Stomach smooth muscle (tissue), 2 donors: ENCODE data around the gene RFLNA.
"Not testable (repeated sequence)": the region's sequence is repeated elsewhere in the genome, so short reads cannot be mapped to it uniquely, and the experiment has no call there.

Experiments used
- H3K27ac ChIP-seq: one replicate; pipeline ENCODE4 v1.7.0; 2013; ENCODE audit warnings: mild to moderate bottlenecking, low read length, inconsistent platforms
- H3K27me3 ChIP-seq, 2 donors: one replicate each; pipeline ENCODE4 v1.7.0; 2013; ENCODE audit warnings: low read length in 2 of 2; ENCODE audit not compliant: insufficient read depth in 2 of 2, control insufficient read depth in 1 of 2
- H3K36me3 ChIP-seq, 2 donors: one replicate each; pipeline ENCODE4 v1.7.0; 2013; ENCODE audit warnings: low read length in 2 of 2; ENCODE audit not compliant: control insufficient read depth in 2 of 2, insufficient read depth in 2 of 2
- H3K4me1 ChIP-seq: one replicate; pipeline ENCODE4 v1.7.0; 2013; ENCODE audit warnings: low read length; ENCODE audit not compliant: control insufficient read depth, insufficient read depth
- H3K4me3 ChIP-seq, 2 donors: one replicate each; pipeline ENCODE4 v1.7.0; 2013; ENCODE audit warnings: low read length in 2 of 2
- H3K9ac ChIP-seq, 2 donors: one replicate each; pipeline ENCODE4 v1.7.0; 2013; ENCODE audit warnings: low read length in 2 of 2, mild to moderate bottlenecking in 1 of 2
- H3K9me3 ChIP-seq, 2 donors: one replicate each; pipeline ENCODE4 v1.7.0; 2013; ENCODE audit warnings: low read length in 2 of 2; ENCODE audit not compliant: control insufficient read depth in 2 of 2
- donor health status: healthy.
- donor health status: Pancreatic carcinoma.

The RFLNA gene

DNA sequence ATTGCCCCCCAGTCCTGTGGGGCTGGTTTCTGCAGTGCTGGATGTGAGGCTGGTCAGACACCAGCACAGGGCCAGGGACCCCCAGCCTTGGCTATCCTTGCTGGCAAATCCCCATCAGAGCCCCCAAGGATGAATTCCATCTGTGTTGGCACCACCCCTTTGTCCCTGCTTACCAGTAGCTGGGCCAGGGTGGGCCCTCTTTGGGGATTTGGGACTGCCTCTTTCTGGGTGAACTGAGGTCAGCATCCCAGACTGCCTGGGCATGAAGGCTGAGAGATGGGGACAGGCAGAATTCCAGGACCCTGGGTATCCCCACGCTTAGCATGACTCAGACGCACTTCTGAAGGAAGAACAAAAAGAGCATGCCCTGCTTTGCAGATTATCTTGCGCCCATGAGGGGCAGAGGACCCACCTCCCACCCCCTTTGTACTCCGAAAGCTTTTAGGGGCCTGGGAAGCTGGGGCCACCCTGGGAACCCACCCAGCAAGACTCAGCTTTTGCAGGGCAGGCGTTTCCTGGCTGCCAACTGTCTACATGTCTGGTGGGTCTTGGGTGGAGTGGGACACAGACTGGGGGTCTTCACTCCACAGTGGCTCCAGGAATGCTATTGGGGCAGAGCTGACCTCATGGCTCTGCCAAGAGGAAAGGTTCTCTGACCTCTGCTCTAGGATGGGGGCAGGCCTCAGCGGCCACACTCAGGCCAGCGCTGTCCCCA is 26.8 kb downstream of the RFLNA start:
- Histone ChIP-seq H3K36me3 (peaks cover 20 to 30% of the 10 kb centered on the region in 2 donors), H3K9me3 (peaks cover 10 to 12% of the 10 kb centered on the region in 2 donors), H3K9ac (no peak overlapping the region), H3K27ac (no peak overlapping the region), H3K27me3 (no peaks in the 10 kb centered on the region), H3K4me3 (no peak overlapping the region), H3K4me1 (peaks cover 2% of the 10 kb centered on the region)

DNA sequence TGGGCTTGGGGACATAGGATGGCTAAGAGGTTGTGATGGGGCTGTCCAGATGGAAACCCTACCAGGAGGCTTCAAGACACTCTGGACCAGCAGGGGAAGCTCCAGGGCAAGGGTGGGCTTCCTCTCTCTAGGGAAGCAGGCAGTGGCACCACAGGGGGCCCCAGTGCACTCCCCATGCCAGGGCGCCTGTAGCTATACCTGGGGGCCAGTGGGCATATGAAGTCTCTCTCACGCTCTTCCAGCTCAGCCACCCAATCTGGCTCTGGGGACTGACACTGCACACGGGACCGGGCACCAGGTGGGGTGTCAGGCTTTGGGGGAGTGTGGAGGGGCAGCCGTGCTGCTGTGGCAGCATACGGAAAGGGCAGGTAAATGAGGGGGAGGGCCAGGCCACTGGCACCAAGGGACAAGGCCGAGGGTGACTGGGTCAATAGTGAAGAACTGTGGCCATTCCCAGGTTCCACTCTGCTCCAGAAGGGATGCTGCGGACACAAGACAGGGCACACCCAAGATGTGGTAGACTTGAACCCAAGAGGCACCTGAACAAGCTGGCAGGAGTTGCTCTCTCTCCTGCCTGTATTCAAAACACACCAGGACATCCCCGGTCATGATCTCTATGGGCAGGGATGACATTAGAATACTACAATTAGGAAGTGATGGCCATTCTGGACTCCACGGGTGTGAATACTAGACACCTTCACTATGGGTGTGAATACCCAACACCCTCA is 27.5 kb downstream of the RFLNA start:
- Histone ChIP-seq H3K9me3 (peaks cover 10 to 12% of the 10 kb centered on the region in 2 donors), H3K27ac (no peak overlapping the region), H3K4me1 (peaks cover 8% of the 10 kb centered on the region), H3K9ac (no peak overlapping the region), H3K27me3 (no peaks in the 10 kb centered on the region), H3K36me3 (peaks cover 20 to 30% of the 10 kb centered on the region in 2 donors), H3K4me3 (no peak overlapping the region)

DNA sequence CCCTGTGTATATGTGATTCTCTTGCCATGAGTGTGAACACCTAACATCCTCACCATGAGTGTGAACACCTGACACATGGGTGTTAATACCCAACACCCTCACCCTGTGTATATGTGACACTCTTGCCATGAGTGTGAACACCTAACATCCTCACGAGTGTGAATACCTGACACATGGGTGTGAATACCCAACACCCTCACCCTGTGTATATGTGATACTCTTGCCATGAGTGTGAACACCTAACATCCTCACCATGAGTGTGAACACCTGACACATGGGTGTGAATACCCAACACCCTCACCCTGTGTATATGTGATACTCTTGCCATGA is 28.1 kb downstream of the RFLNA start:
- H3K9me3 ChIP-seq: peaks cover 10 to 12% of the 10 kb centered on the region in 2 donors
- H3K27ac ChIP-seq, H3K4me3 ChIP-seq, H3K27me3 ChIP-seq, H3K9ac ChIP-seq: not testable (repeated sequence)
- peaks cover 13% of the 10 kb centered on the region for H3K4me1 ChIP-seq
- peaks cover 20 to 30% of the 10 kb centered on the region in 2 donors for H3K36me3 ChIP-seq

DNA sequence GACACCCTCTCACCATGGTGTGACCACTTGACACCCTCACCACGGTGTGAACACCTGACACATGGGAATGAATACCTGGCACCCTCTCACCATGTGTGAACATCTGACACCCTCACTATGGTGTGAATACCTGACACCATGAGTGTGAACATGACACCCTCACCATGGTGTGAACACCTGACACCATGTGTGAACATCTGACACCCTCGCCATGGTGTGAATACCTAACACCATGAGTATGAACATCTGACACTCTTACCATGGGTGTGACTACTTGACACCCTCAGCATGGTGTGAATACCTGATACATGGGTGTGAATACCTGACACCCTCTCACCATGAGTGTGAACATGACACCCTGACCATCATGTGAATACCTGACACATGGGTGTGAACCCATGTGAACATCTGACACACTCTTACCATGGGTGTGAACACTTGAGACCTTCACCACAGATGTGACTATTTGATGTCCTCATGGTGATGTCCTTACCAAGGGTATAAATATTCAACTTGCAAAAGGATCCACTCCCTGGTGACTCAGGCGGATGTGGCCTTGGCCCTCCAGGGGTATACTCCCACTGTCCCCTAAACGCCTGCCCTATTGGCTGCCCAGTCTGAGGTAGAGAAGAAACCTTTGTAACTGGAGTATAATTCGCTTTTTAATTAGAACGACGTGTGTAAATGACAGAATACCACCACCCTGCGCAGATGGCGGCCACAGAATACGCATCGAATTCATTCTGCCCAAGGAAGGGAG is 29.1 kb downstream of the RFLNA start:
- peaks cover 10 to 12% of the 10 kb centered on the region in 2 donors for H3K9me3 ChIP-seq
- H3K4me1 ChIP-seq: peaks cover 21% of the 10 kb centered on the region
- H3K27me3 ChIP-seq: no peaks in the 10 kb centered on the region
- H3K36me3 ChIP-seq: peaks cover 26 to 35% of the 10 kb centered on the region in 2 donors
- H3K9ac ChIP-seq: no peak overlapping the region
- H3K4me3 ChIP-seq: no peak overlapping the region
- H3K27ac ChIP-seq: no peak overlapping the region

DNA sequence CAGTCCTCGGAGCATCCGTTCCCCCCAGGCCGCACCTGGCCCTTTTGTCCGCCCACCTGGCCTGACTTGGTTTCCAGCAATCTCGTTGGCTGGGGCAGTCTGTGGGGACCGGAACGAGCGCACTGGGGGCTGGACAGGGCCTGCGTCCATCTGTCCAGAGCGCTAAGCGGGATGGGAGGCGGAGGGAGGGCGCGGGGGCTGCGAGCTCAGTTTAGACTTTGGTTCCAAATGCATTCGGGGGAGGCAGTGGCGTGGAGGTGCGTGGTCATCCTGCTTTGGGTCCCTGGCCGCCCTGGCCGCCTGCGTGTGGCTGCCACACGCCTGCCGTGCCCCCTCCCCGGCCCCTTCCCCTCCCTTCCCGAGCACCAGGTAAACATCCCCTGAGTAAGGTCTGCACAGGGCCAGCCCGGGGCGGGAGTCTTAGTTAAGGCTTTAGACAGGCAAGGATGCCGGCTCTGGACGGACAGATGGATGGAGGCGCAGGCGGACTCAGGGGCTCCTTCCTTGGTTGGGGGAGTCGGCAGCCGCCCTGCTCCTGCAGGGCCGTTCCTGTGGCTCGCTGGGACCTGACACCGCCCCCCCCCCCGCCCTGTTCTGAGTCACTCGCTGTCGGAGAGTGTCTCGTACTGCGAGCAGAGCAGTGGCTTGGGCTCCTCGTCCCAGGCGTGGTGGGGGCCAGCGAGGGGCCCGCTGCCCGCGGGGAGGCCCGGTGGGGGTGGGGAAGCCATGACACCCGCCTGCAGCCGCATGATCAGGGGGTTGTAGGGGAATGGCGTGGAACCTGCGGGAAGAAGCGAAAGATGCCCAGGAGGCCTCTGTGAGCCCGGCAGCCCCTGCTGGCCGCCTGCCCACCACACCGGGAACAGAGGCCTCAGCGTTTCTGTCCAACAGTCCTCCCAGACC is 30.2 kb downstream of the RFLNA start:
- Histone ChIP-seq H3K9me3 (peaks cover 10 to 12% of the 10 kb centered on the region in 2 donors), H3K27me3 (no peaks in the 10 kb centered on the region), H3K27ac (no peak overlapping the region), H3K9ac (no peak overlapping the region), H3K4me3 (no peak overlapping the region), H3K4me1 (peaks cover 21% of the 10 kb centered on the region), H3K36me3 (peaks cover 30 to 37% of the 10 kb centered on the region in 2 donors)

DNA sequence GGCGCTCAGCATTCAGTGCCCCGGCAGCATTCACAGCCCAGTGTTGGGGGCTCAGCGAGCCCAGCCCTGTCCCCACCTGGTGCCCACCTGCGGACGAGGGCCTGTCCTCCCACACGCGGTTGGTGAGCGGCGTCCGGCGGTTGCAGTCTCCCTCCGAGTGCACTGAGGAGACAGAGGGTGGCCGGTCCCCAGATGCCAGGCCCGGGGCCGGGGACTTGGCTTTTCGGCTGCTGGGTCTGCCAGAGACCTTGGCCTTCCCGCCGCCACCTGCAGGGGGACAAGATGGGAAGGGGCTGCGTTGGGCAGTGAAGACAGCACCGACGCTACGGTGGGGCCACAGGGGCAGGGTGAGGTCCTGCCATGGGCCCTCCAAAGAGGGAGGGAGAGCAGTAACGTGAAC is 31.2 kb downstream of the RFLNA start:
- no peaks in the 10 kb centered on the region for H3K27me3 ChIP-seq
- H3K9me3 ChIP-seq: peaks cover 10 to 12% of the 10 kb centered on the region in 2 donors
- peaks cover 21% of the 10 kb centered on the region for H3K4me1 ChIP-seq
- no peak overlapping the region for H3K4me3 ChIP-seq
- no peak overlapping the region for H3K27ac ChIP-seq
- no peak overlapping the region for H3K9ac ChIP-seq
- H3K36me3 ChIP-seq: peaks cover 38 to 44% of the 10 kb centered on the region in 2 donors

DNA sequence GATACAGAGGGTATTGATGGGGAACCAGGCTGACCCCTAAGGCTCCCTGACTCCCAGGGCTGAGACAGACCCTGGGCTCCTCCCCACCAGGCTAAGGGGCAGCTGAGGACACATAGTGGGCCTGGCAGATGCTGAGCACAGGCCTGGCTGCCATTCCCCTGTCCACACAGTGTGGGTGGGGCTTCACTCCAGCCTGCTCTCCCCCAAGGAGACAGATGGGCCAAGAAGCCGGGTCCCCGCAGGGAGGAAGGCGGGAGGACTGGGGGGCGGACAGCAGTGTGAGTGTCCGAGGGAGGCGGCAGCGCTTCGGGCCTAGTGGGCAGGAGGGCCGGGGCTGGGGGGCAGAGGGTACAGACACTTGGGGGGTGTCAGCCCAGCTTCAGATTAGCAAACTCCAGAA is 32.0 kb downstream of the RFLNA start:
- peaks cover 21% of the 10 kb centered on the region for H3K4me1 ChIP-seq
- H3K9ac ChIP-seq: no peak overlapping the region
- H3K4me3 ChIP-seq: no peak overlapping the region
- peaks cover 45 to 48% of the 10 kb centered on the region in 2 donors for H3K36me3 ChIP-seq
- peaks cover 10 to 12% of the 10 kb centered on the region in 2 donors for H3K9me3 ChIP-seq
- H3K27ac ChIP-seq: peak overlapping the region; percentile 46
- no peaks in the 10 kb centered on the region for H3K27me3 ChIP-seq

DNA sequence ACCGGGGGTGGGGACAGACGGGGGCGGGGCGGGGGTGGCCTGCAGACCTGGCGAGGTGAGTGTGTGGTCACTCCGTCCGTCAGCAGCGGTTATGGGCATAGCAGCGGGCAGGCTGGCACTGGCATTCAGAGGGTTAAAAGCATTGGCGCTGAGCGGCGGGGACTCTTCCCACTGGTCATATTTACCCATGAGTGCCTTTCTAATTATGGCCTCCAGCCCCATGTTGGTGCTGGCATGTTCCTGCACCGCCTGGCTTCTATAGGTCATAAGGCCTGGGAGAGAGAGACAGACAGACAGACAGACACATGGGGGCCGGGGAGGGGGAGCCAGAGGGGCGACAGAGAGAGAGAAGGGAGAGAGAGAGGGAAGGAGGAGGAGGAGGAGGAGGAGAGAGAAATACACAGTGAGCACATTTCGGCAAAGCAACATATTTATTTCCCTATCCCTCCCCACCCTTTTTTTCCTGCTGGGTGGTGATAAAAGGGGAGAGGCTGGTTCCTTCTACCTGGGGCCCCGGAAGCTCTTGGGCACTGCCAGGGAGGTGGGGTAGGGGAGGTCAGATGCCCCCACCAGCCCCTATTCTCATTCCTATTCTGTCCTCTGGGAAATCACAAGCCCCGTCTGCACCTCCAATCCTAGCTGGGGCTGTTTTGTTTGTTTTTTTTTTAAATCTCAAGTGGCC is 32.6 kb downstream of the RFLNA start:
- Histone ChIP-seq H3K36me3 (peaks cover 50 to 53% of the 10 kb centered on the region in 2 donors), H3K27me3 (no peaks in the 10 kb centered on the region), H3K4me3 (no peak overlapping the region), H3K27ac (peak overlapping the region; percentile 6), H3K4me1 (peaks cover 21% of the 10 kb centered on the region), H3K9ac (no peak overlapping the region), H3K9me3 (peaks cover 10 to 12% of the 10 kb centered on the region in 2 donors)

DNA sequence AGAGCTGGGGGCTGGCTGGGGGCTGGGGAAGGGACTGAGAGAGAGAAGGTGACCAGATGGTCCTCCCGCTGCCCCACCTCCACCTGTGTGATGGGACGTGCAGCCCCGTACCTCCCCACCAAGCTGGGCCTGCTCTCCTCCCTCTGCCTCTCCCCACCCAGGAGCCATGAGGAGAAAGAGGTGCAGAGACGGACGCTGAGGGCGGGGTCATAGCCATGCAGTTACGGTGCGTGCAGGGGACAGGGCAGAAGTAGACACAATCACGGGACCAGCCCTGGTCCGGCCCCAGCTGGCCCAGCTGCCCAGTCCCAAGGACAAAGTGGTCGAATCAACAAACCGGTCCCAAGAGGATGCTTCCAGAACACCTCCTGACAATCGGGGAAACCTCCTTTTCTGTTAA is 33.2 kb downstream of the RFLNA start:
- Histone ChIP-seq H3K4me1 (peaks cover 21% of the 10 kb centered on the region), H3K27me3 (no peaks in the 10 kb centered on the region), H3K9me3 (peaks cover 8 to 10% of the 10 kb centered on the region in 2 donors), H3K9ac (no peak overlapping the region), H3K36me3 (peaks cover 54 to 57% of the 10 kb centered on the region in 2 donors), H3K4me3 (no peak overlapping the region), H3K27ac (peak overlapping the region; percentile 6)
